A673 (cell line): ENCODE results near the gene DUSP19. TPM values are rescaled to one million over a fixed set of nuclear protein-coding genes. Genes with fewer than 3 reads are reported as not detected.
"Not testable (repeated sequence)": the region's sequence is repeated elsewhere in the genome, so short reads cannot be mapped to it uniquely, and the experiment has no call there.

Source experiments
- BruUV-seq: library from RNA; stranded (reverse); fragments of 400-500 nt; replicated peaks from 2 replicates; lab custom pipeline; 2021; lab: Mats Ljungman, UMichigan
- CTCF ChIA-PET: fragments of 300-600 bp; sonication (Branson Sonifier 250); formaldehyde crosslinking; loops from one replicate; lab custom pipeline; 2022; ENCODE audit warnings: antibody characterized with exemption; lab: Charles Lee
- POLR2A ChIA-PET: fragments of 300-600 bp; sonication (Branson Sonifier 250); formaldehyde crosslinking; loops from one replicate; lab custom pipeline; 2022; ENCODE audit warnings: antibody characterized with exemption; ENCODE audit not compliant: low non-redundant PET; lab: Charles Lee
- DNase-seq: peaks from one replicate; pipeline ENCODE4 v3.0.0-alpha.2; 2015; ENCODE audit warnings: low spot score
- H3K27ac ChIP-seq: fragments of 200-600 bp; sonication (generic); 2 replicates; pipeline ENCODE4 v1.5.1; 2016; ENCODE audit warnings: mixed run types, low read depth, mild to moderate bottlenecking, mixed read lengths, antibody characterized with exemption, low read length; ENCODE audit not compliant: poor library complexity, severe bottlenecking
- H3K27me3 ChIP-seq: fragments of 200-600 bp; sonication (generic); replicated peaks from 2 replicates; pipeline ENCODE4 v1.6.1; 2017; ENCODE audit warnings: mixed run types, low read depth, mild to moderate bottlenecking, mixed read lengths, antibody characterized with exemption, low read length; ENCODE audit not compliant: insufficient read depth, poor library complexity
- H3K36me3 ChIP-seq: fragments of 200-600 bp; sonication (generic); 2 replicates; pipeline ENCODE4 v1.6.1; 2016; ENCODE audit warnings: mixed run types, mild to moderate bottlenecking, mixed read lengths, antibody characterized with exemption, low read length; ENCODE audit not compliant: insufficient read depth, poor library complexity, severe bottlenecking
- H3K4me1 ChIP-seq: fragments of 200-600 bp; sonication (generic); 2 replicates; pipeline ENCODE4 v1.6.1; 2017; ENCODE audit warnings: mixed run types, mild to moderate bottlenecking, mixed read lengths, antibody characterized with exemption, low read length; ENCODE audit not compliant: insufficient read depth, poor library complexity, severe bottlenecking
- H3K4me3 ChIP-seq: fragments of 200-600 bp; sonication (generic); 2 replicates; pipeline ENCODE4 v1.5.1; 2016; ENCODE audit warnings: low read depth, mixed run types, mild to moderate bottlenecking, mixed read lengths, low read length; ENCODE audit not compliant: poor library complexity, severe bottlenecking
- H3K9me3 ChIP-seq: fragments of 200-600 bp; sonication (generic); 2 replicates; pipeline ENCODE4 v1.6.1; 2016; ENCODE audit warnings: mixed run types, low read depth, mild to moderate bottlenecking, mixed read lengths, antibody characterized with exemption, low read length; ENCODE audit not compliant: poor library complexity, severe bottlenecking
- EZH2 ChIP-seq: fragments of 200-600 bp; sonication (generic); IDR thresholded peaks from 2 replicates; pipeline ENCODE4 v1.6.1; 2017; ENCODE audit warnings: borderline replicate concordance, low read depth, mild to moderate bottlenecking, mixed read lengths, antibody characterized with exemption, low read length; ENCODE audit not compliant: poor library complexity, severe bottlenecking
- intact Hi-C: fragments of 100-400 bp; cut with micrococcal nuclease; formaldehyde crosslinking; loops from one replicate; pipeline ENCODE4 v1.10.0; 2022; ENCODE audit not compliant: unreplicated experiment
- total RNA-seq: library from RNA; stranded (reverse); gene quantifications from 2 replicates; pipeline ENCODE4 v1.2.3, GENCODE V29; 2021
- TF ChIP-seq, protein P1 (sequence below): fragments of 300-800, 200-600 bp; sonication (generic); conservative IDR thresholded peaks from 2 replicates; pipeline ENCODE4 v1.5.1; 2017; ENCODE audit warnings: low read depth, mild to moderate bottlenecking, antibody characterized with exemption, low read length, moderate library complexity, mixed read lengths

Gene DUSP19
- total RNA-seq, 1 experiment from 2014 or later, result 5.2 TPM

GRCh38 chr2:183037553-183038340 lies 40.8 kb upstream of the DUSP19 start:
- Histone ChIP-seq H3K4me3 (peak overlapping the region; percentile 74), H3K36me3 (no peaks in the 10 kb centered on the region), H3K9me3 (no peaks in the 10 kb centered on the region), H3K4me1 (peaks cover 29% of the 10 kb centered on the region), H3K27me3 (no peaks in the 10 kb centered on the region), H3K27ac (peak overlapping the region; percentile 94)
- intact Hi-C loops, result loop anchor here (1.0 to 5.0 kb wide), 2 partner anchors 27 to 85 kb away; partner anchors contain the start of gene NUP35
- DNase-seq, result peak; percentile 75
- POLR2A ChIA-PET, result interaction anchor here (0.6 kb wide), 1 partner anchor 32 kb away, joined by 5 read pairs; no protein-coding TSS in a partner anchor
- no TSS peak for BruUV-seq
- TF ChIP-seq, protein P1, sequence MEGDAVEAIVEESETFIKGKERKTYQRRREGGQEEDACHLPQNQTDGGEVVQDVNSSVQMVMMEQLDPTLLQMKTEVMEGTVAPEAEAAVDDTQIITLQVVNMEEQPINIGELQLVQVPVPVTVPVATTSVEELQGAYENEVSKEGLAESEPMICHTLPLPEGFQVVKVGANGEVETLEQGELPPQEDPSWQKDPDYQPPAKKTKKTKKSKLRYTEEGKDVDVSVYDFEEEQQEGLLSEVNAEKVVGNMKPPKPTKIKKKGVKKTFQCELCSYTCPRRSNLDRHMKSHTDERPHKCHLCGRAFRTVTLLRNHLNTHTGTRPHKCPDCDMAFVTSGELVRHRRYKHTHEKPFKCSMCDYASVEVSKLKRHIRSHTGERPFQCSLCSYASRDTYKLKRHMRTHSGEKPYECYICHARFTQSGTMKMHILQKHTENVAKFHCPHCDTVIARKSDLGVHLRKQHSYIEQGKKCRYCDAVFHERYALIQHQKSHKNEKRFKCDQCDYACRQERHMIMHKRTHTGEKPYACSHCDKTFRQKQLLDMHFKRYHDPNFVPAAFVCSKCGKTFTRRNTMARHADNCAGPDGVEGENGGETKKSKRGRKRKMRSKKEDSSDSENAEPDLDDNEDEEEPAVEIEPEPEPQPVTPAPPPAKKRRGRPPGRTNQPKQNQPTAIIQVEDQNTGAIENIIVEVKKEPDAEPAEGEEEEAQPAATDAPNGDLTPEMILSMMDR, result 0 out of 2 replicates have a peak, but pooled peaks have one; percentile 9
- TF ChIP-seq EZH2, result no peak
- CTCF ChIA-PET, result no interaction called here

DNA sequence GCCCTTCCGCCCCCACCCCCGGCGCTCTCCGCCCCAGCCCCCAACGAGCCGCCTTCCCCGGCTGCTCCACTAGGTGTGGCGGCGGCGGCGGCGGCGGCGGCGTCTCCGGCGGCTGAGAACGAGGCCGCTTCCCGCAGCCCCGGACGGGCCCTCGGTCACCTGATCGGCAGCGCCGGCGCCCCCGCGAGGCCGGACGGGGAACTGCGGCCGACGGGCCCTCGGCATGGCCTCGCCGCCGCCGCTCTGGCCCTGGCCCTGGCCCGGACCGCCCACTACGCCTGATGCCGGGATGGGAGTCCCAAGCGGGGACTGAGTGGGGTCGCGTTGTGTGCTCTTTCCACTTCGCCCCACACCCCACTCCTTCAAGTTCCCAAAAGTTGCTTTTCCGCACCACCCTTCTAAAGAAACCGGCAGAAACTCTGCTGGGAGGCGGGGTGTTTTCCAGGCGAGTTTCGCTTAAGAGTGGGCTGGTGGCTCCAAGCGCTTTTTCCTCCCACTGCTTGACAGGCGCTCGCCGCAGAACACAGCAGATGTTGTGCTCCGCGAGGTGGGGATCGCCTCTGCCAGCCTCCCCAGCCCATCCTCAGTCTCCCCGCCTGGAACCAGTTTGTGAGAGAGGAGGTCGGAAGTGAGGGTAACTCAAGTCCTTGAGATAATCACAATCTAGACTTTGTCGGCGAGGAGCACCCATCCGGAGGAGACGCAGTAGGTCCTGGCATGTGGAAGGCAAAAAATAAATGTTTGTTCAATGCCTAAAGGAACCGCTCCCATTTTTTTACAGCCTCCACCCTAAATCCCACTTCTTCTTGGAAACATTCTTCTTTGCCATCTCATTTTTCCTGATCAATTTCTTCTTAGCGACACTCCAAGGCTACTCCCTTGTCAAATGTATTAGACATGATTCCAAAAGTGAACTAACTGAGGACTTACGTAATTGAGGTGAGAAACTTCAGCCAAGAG lies 39.9 kb upstream of the DUSP19 start, which contains the start of gene NCKAP1:
Gene NCKAP1 (minus strand): TSS at position 117 of the 960 bp plus-strand sequence. CDS start 358 bp downstream, outside the sequence.
- Histone ChIP-seq H3K36me3 (no peaks in the 10 kb centered on the region), H3K4me1 (peaks cover 21% of the 10 kb centered on the region), H3K27ac (peak within 1 kb of the TSS; percentile 94), H3K4me3 (peak within 1 kb of the TSS; percentile 74), H3K9me3 (no peaks in the 10 kb centered on the region), H3K27me3 (no peaks in the 10 kb centered on the region)
- TF ChIP-seq, protein P1, result peak; percentile 63
- no peak for TF ChIP-seq EZH2
- peak; percentile 92 for DNase-seq
- CTCF ChIA-PET, result no interaction called here
- BruUV-seq, result TSS peak; percentile 62
- intact Hi-C loops, result loop anchor here (5.0 kb wide), 1 partner anchor 84 kb away; the partner anchor contains the start of gene NUP35
- POLR2A ChIA-PET, result interaction anchor here (0.6 kb wide), 1 partner anchor 31 kb away, joined by 5 read pairs; no protein-coding TSS in a partner anchor

DNA sequence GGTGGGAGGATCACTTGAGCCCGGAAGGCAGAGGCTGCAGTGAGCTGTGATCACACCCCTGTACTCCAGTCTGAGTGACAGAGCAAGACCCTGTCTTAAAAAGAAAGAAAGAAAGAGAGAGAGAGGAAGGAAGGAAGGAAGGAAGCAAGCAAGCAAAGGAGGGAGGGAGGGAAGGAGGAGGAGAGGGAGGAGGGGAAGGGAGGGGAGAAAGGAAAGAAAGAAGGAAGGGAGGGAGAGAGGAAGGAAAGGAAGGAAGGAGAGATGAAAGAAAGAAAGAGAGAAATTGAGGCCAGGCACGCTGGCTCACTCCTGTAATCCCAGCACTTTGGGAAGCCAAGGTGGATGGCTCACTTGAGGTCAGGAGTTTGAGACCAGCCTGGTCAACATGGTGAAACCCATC lies 37.9 kb upstream of the DUSP19 start:
- ChIA-PET CTCF (no interaction called here), POLR2A (no interaction called here)

GRCh38 chr2:183043580-183043979 lies 35.0 kb upstream of the DUSP19 start:
- H3K27ac ChIP-seq, CTCF ChIA-PET, intact Hi-C loops, H3K4me1 ChIP-seq, H3K27me3 ChIP-seq, DNase-seq, H3K4me3 ChIP-seq, BruUV-seq, H3K36me3 ChIP-seq, H3K9me3 ChIP-seq, POLR2A ChIA-PET: not testable (repeated sequence)

More for the DNA sequence above, 37.9 kb upstream of the DUSP19 start:
- H3K4me1 ChIP-seq, result peaks cover 2% of the 10 kb centered on the region
- no peaks in the 10 kb centered on the region for H3K9me3 ChIP-seq
- BruUV-seq, result no TSS peak
- TF ChIP-seq, protein P1, result no peak
- no peak for TF ChIP-seq EZH2
- H3K27ac ChIP-seq, result no peak overlapping the region
- no peak overlapping the region for H3K4me3 ChIP-seq
- H3K27me3 ChIP-seq, result no peaks in the 10 kb centered on the region
- intact Hi-C loops, result no loop called here
- DNase-seq, result no peak
- no peaks in the 10 kb centered on the region for H3K36me3 ChIP-seq
